HL-60 (cell line): ENCODE measurements around the gene BMP6.
"Not testable (repeated sequence)": the region's sequence is repeated elsewhere in the genome, so short reads cannot be mapped to it uniquely, and the experiment has no call there.

Source experiments
- DNase-seq, 2 experiments: peaks; one replicate each; pipeline ENCODE4 v3.0.0-alpha.2; 2010 to 2020; ENCODE audit warnings: low read depth in 1 of 2, low spot score in 1 of 2
- H3K27ac ChIP-seq: fragments of 250-450 bp; sonication (Bioruptor Pico); replicated peaks from 2 replicates; pipeline ENCODE4 v1.5.1; 2020; ENCODE audit warnings: mild to moderate bottlenecking, moderate library complexity
- H3K27me3 ChIP-seq: fragments of 250-450 bp; sonication (Bioruptor Pico); 2 replicates; pipeline ENCODE4 v1.5.1; 2021; ENCODE audit warnings: mild to moderate bottlenecking, moderate library complexity; ENCODE audit not compliant: insufficient read depth, poor library complexity, severe bottlenecking
- H3K4me3 ChIP-seq: replicated peaks from 2 replicates; pipeline ENCODE4 v1.5.1; 2011; ENCODE audit warnings: mild to moderate bottlenecking, control low read depth, low read length; ENCODE audit not compliant: insufficient read depth
- GABPA ChIP-seq: IDR thresholded peaks from 2 replicates; pipeline ENCODE4 v1.6.1; 2012; ENCODE audit warnings: low read depth
- POLR2AphosphoS5 ChIP-seq: IDR thresholded peaks from 2 replicates; pipeline ENCODE4 v1.6.1; 2012; ENCODE audit warnings: low read depth
- SPI1 ChIP-seq: IDR thresholded peaks from 2 replicates; pipeline ENCODE4 v1.6.1; 2012; ENCODE audit warnings: low read depth, mild to moderate bottlenecking, borderline replicate concordance
- TF ChIP-seq, protein P1 (sequence below): IDR thresholded peaks from one replicate; pipeline ENCODE4 v1.5.1; 2011; ENCODE audit warnings: low read length, control low read depth, inconsistent platforms; ENCODE audit not compliant: insufficient read depth
- TF ChIP-seq, protein P2 (sequence below): IDR thresholded peaks from 2 replicates; pipeline ENCODE4 v1.6.1; 2012; ENCODE audit warnings: low read depth; ENCODE audit not compliant: insufficient replicate concordance

The BMP6 gene

GRCh38 chr6:7888587-7889357, 162.9 kb downstream of the BMP6 start:
- Histone ChIP-seq H3K27ac (no peak overlapping the region), H3K4me3 (no peak overlapping the region), H3K27me3 (no peaks in the 10 kb centered on the region)
- TF ChIP-seq, protein P1, sequence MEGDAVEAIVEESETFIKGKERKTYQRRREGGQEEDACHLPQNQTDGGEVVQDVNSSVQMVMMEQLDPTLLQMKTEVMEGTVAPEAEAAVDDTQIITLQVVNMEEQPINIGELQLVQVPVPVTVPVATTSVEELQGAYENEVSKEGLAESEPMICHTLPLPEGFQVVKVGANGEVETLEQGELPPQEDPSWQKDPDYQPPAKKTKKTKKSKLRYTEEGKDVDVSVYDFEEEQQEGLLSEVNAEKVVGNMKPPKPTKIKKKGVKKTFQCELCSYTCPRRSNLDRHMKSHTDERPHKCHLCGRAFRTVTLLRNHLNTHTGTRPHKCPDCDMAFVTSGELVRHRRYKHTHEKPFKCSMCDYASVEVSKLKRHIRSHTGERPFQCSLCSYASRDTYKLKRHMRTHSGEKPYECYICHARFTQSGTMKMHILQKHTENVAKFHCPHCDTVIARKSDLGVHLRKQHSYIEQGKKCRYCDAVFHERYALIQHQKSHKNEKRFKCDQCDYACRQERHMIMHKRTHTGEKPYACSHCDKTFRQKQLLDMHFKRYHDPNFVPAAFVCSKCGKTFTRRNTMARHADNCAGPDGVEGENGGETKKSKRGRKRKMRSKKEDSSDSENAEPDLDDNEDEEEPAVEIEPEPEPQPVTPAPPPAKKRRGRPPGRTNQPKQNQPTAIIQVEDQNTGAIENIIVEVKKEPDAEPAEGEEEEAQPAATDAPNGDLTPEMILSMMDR = no peak
- no peak for TF ChIP-seq POLR2AphosphoS5
- no peak for DNase-seq

GRCh38 chr6:7891078-7891872, 165.4 kb downstream of the BMP6 start:
- no peak for DNase-seq
- Histone ChIP-seq H3K4me3 (no peak overlapping the region), H3K27ac (no peak overlapping the region), H3K27me3 (no peaks in the 10 kb centered on the region)
- TF ChIP-seq, protein P1 = no peak
- no peak for TF ChIP-seq POLR2AphosphoS5
- TF ChIP-seq SPI1 = no peak
- TF ChIP-seq, protein P2, sequence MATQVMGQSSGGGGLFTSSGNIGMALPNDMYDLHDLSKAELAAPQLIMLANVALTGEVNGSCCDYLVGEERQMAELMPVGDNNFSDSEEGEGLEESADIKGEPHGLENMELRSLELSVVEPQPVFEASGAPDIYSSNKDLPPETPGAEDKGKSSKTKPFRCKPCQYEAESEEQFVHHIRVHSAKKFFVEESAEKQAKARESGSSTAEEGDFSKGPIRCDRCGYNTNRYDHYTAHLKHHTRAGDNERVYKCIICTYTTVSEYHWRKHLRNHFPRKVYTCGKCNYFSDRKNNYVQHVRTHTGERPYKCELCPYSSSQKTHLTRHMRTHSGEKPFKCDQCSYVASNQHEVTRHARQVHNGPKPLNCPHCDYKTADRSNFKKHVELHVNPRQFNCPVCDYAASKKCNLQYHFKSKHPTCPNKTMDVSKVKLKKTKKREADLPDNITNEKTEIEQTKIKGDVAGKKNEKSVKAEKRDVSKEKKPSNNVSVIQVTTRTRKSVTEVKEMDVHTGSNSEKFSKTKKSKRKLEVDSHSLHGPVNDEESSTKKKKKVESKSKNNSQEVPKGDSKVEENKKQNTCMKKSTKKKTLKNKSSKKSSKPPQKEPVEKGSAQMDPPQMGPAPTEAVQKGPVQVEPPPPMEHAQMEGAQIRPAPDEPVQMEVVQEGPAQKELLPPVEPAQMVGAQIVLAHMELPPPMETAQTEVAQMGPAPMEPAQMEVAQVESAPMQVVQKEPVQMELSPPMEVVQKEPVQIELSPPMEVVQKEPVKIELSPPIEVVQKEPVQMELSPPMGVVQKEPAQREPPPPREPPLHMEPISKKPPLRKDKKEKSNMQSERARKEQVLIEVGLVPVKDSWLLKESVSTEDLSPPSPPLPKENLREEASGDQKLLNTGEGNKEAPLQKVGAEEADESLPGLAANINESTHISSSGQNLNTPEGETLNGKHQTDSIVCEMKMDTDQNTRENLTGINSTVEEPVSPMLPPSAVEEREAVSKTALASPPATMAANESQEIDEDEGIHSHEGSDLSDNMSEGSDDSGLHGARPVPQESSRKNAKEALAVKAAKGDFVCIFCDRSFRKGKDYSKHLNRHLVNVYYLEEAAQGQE = no peak
- no peak for TF ChIP-seq GABPA

GRCh38 chr6:7892367-7892766, 166.5 kb downstream of the BMP6 start:
- H3K4me3 ChIP-seq, H3K27me3 ChIP-seq, H3K27ac ChIP-seq, DNase-seq: not testable (repeated sequence)

- no peaks in the 10 kb centered on the region for H3K27me3 ChIP-seq
- H3K4me3 ChIP-seq = no peak overlapping the region
Measured at GRCh38 chr6:7893342-7893741, 167.4 kb downstream of the BMP6 start.

More at GRCh38 chr6:7893342-7893741, 167.4 kb downstream of the BMP6 start:
- H3K27ac ChIP-seq = no peak overlapping the region
- no peak for TF ChIP-seq GABPA
- TF ChIP-seq, protein P1 = no peak
- DNase-seq = no peak
